Measurements from ENCODE around the gene TRAPPC11. TPM values are rescaled to one million over a fixed set of nuclear protein-coding genes. Genes with fewer than 3 reads are reported as not detected.

The TRAPPC11 gene
- total and polyA plus RNA-seq, 2 of the 4 experiments (the other 2 are of a cell fraction) = 25.3 to 56.8 TPM

GRCh38 chr4:183698909-183699308, 39.8 kb downstream of the TRAPPC11 start:
- in situ Hi-C loops (cut with MboI; ENCODE audit: low sequenced_read_pairs) (no loop called here), dilution Hi-C loops (cut with HindIII; ENCODE audit: low sequenced_read_pairs, unreplicated experiment) (no loop called here), intact Hi-C loops (cut with micrococcal nuclease) (no loop called here)
- H3K14ac ChIP-seq (replicated peaks; ENCODE audit: low read depth, low read length) = no peak overlapping the region
- no peak overlapping the region for H3K56ac ChIP-seq (ENCODE audit: extremely low read depth, insufficient read depth, low read length)
- H2BK20ac ChIP-seq (ENCODE audit: low read depth, low read length) = no peak overlapping the region
- no peak overlapping the region for H3K27ac ChIP-seq (ENCODE audit: insufficient read depth, low read length)
- H3K79me1 ChIP-seq (ENCODE audit: low read depth in 1 of 2, low read length in 2 of 2) = no peaks in the 10 kb centered on the region
- no peak overlapping the region for H3K18ac ChIP-seq (ENCODE audit: low read depth, low read length)
- ChIA-PET CTCF (no interaction called here), POLR2A (ENCODE audit: unreplicated experiment) (no interaction called here)
- H2AFZ ChIP-seq (replicated peaks; ENCODE audit: low read length, poor library complexity) = no peak overlapping the region
- TF ChIP-seq MXI1 (IDR thresholded peaks at IDR 0.05; ENCODE audit: borderline replicate concordance, low read depth, low read length) (no peak), CEBPB (IDR thresholded peaks at IDR 0.05; ENCODE audit: low read depth, low read length) (no peak), RCOR1 (IDR thresholded peaks at IDR 0.05; ENCODE audit: insufficient replicate concordance, low read length) (no peak), CHD1 (IDR thresholded peaks at IDR 0.05; ENCODE audit: low read depth, low read length) (no peak), ELK1 (IDR thresholded peaks at IDR 0.05; ENCODE audit: borderline replicate concordance, low read depth, low read length) (no peak), POLR2A (IDR thresholded peaks at IDR 0.05; ENCODE audit: low read depth, low read length) (no peak), RFX5 (IDR thresholded peaks at IDR 0.05; ENCODE audit: low read depth, low read length) (no peak), CTCF (conservative IDR thresholded peaks at IDR 0.05; ENCODE audit: low read depth, low read length) (no peak), SMC3 (IDR thresholded peaks at IDR 0.05; ENCODE audit: low read depth, low read length) (no peak), MAZ (IDR thresholded peaks at IDR 0.05; ENCODE audit: borderline replicate concordance, low read depth, low read length) (no peak), FOS (IDR thresholded peaks at IDR 0.05; ENCODE audit: low read depth, low read length) (no peak), RAD21 (IDR thresholded peaks at IDR 0.05; ENCODE audit: low read length) (no peak), USF2 (IDR thresholded peaks at IDR 0.05; ENCODE audit: low read depth, low read length) (no peak), BHLHE40 (IDR thresholded peaks at IDR 0.05; ENCODE audit: low read depth, low read length) (no peak), MAFK (IDR thresholded peaks at IDR 0.05; ENCODE audit: low read depth, low read length) (no peak), NFE2L2 (IDR thresholded peaks at IDR 0.05; ENCODE audit: low read depth, low read length) (no peak)
- H3K27me3 ChIP-seq (ENCODE audit: control insufficient read depth, insufficient read depth, low read length) = no peaks in the 10 kb centered on the region
- no peak overlapping the region for H4K8ac ChIP-seq (ENCODE audit: low read depth in 2 of 2, low read length in 2 of 2)
- H3K9me3 ChIP-seq (ENCODE audit: control insufficient read depth, insufficient read depth, low read length) = no peaks in the 10 kb centered on the region
- no peak overlapping the region for H2BK120ac ChIP-seq (ENCODE audit: low read depth, low read length)
- H2BK5ac ChIP-seq (ENCODE audit: low read depth, low read length, poor library complexity, severe bottlenecking) = no peak overlapping the region
- H3K36me3 ChIP-seq (ENCODE audit: control insufficient read depth, insufficient read depth, low read length) = peaks cover 42% of the 10 kb centered on the region
- H3K9me1 ChIP-seq (ENCODE audit: insufficient read depth, low read length) = peaks cover 4% of the 10 kb centered on the region; the same call in 1 of the 2 replicates
- ATAC-seq (ENCODE audit: low read depth) = no peak
- no peak overlapping the region for H3K4ac ChIP-seq (ENCODE audit: low read depth, low read length)
- H3K4me3 ChIP-seq (ENCODE audit: insufficient read depth, low read depth, low read length) = no peak overlapping the region
- no peak for DNase-seq
- H2AK5ac ChIP-seq (ENCODE audit: low read depth, low read length) = no peak overlapping the region
- no peaks in the 10 kb centered on the region for H3K4me1 ChIP-seq (ENCODE audit: control insufficient read depth, insufficient read depth, low read length)
- H4K5ac ChIP-seq (ENCODE audit: low read depth, low read length) = no peak overlapping the region
- H3K23ac ChIP-seq (ENCODE audit: low read depth, low read length) = no peak overlapping the region
- H3K4me2 ChIP-seq (ENCODE audit: low read depth, low read length) = no peak overlapping the region
- no peak overlapping the region for H4K91ac ChIP-seq (ENCODE audit: insufficient read depth, low read depth, low read length)
- no TSS peak for BruUV-seq (replicated peaks)
- no peak overlapping the region for H2AK9ac ChIP-seq (replicated peaks; ENCODE audit: low read depth, low read length, poor library complexity)
- no peaks in the 10 kb centered on the region for H4K20me1 ChIP-seq (ENCODE audit: insufficient read depth, low read length)
- H2BK15ac ChIP-seq (ENCODE audit: low read depth, low read length) = no peak overlapping the region
- no peak overlapping the region for H3K9ac ChIP-seq (ENCODE audit: low read depth, low read length)
